Measurements from ENCODE around the gene MRPL28.
"Not testable (repeated sequence)": the region's sequence is repeated elsewhere in the genome, so short reads cannot be mapped to it uniquely, and the experiment has no call there.

MRPL28 gene

GRCh38 chr16:337437-337836, 32.9 kb downstream of the MRPL28 start:
- no peak for DNase-seq

- DNase-seq: no peak
These were observed 34.1 kb downstream of the MRPL28 start for GRCh38 chr16:336269-336668.

- not testable (repeated sequence) for DNase-seq
These were observed 35.3 kb downstream of the MRPL28 start for GRCh38 chr16:334861-335632.

GRCh38 chr16:334164-334832, 36.0 kb downstream of the MRPL28 start:
- not testable (repeated sequence) for DNase-seq

GRCh38 chr16:333406-334094, 36.8 kb downstream of the MRPL28 start:
- DNase-seq: no peak

GRCh38 chr16:331181-331814, 39.0 kb downstream of the MRPL28 start:
- not testable (repeated sequence) for DNase-seq

- DNase-seq: no peak
These were observed 39.6 kb downstream of the MRPL28 start for GRCh38 chr16:330741-331140.

GRCh38 chr16:325375-326145, 44.8 kb downstream of the MRPL28 start:
- no peak for DNase-seq

- peak; percentile 55 for DNase-seq
These were observed 45.6 kb downstream of the MRPL28 start for GRCh38 chr16:324451-325334.

- DNase-seq: no peak
These were observed 46.2 kb downstream of the MRPL28 start for GRCh38 chr16:324201-324450.

- no peak for DNase-seq
These were observed 47.7 kb downstream of the MRPL28 start for GRCh38 chr16:322476-323143.

GRCh38 chr16:321532-321931, 48.8 kb downstream of the MRPL28 start:
- no peak for DNase-seq

- DNase-seq: no peak
These were observed 50.1 kb downstream of the MRPL28 start for GRCh38 chr16:320206-320605.

- DNase-seq: no peak
These were observed 51.7 kb downstream of the MRPL28 start for GRCh38 chr16:318628-319027.

- no peak for DNase-seq
These were observed 52.8 kb downstream of the MRPL28 start for GRCh38 chr16:317583-317982.
